Measurements from ENCODE around the gene ZNF423. TPM values are rescaled to one million over a fixed set of nuclear protein-coding genes. Genes with fewer than 3 reads are reported as not detected.

Gene ZNF423
- total and polyA plus RNA-seq, 10 donors = 0.36 to 7.0 (median 3.7) TPM

DNA sequence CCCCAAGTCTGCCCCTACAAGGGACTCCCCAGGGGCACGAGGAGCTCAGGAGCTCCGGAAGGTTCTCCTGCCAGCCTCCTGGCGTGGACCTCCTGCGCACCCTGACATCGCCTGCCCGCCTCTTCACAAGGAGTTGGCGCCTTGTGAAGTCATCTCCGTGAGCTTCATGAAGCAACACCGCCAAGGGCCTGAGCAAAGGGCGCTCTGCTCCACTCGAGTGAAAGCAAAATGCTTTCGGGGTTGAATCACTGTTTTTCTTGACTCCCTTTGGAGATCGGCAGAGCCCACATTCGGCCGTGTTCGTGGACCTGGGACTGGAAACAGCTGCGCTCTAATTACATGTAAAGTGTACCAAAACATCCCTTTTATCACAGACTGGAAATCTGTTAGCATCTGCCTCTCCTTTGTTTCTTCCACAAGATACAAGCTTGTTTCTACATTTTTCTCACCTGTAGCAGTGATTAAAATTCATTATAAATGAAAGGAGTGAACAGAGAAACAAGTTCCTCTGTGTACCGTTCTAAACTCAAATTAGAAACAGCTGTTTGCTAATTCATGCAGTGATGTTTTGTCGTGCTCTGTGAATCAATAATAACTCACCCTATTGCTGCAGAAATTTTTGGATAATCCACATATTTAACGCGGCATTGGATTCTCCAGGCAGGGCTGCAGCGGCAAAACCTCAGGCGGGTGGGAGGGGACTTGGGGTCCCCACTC, 203.3 kb downstream of the ZNF423 start:
- TF ChIP-seq POLR2AphosphoS5 (IDR thresholded peaks at IDR 0.05) (no peak), POLR2A (IDR thresholded peaks at IDR 0.05) (no peak)
- TF ChIP-seq, protein P1, sequence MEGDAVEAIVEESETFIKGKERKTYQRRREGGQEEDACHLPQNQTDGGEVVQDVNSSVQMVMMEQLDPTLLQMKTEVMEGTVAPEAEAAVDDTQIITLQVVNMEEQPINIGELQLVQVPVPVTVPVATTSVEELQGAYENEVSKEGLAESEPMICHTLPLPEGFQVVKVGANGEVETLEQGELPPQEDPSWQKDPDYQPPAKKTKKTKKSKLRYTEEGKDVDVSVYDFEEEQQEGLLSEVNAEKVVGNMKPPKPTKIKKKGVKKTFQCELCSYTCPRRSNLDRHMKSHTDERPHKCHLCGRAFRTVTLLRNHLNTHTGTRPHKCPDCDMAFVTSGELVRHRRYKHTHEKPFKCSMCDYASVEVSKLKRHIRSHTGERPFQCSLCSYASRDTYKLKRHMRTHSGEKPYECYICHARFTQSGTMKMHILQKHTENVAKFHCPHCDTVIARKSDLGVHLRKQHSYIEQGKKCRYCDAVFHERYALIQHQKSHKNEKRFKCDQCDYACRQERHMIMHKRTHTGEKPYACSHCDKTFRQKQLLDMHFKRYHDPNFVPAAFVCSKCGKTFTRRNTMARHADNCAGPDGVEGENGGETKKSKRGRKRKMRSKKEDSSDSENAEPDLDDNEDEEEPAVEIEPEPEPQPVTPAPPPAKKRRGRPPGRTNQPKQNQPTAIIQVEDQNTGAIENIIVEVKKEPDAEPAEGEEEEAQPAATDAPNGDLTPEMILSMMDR (IDR thresholded peaks at IDR 0.05 in 8 of 11, conservative IDR thresholded peaks at IDR 0.05 in 3 of 11) = no peak
- no peak for DNase-seq
- no peak overlapping the region for H3K4me3 ChIP-seq
- intact Hi-C loops (cut with DNase I; ENCODE audit: low total_unique reads) = no loop called here
- 84 to 90% (median 87%) methylated on average over 23 of the region's 23 CpGs for WGBS, 5 donors
- no peak overlapping the region for H3K27ac ChIP-seq
- H3K27me3 ChIP-seq (replicated peaks in 1 of 7) = peaks cover 0 to 4% (median 0%) of the 10 kb centered on the region in 7 donors
- no peaks in the 10 kb centered on the region for H3K36me3 ChIP-seq
- H3K9me3 ChIP-seq = peaks cover 4 to 26% (median 17%) of the 10 kb centered on the region in 8 donors
- no peaks in the 10 kb centered on the region for H3K4me1 ChIP-seq

DNA sequence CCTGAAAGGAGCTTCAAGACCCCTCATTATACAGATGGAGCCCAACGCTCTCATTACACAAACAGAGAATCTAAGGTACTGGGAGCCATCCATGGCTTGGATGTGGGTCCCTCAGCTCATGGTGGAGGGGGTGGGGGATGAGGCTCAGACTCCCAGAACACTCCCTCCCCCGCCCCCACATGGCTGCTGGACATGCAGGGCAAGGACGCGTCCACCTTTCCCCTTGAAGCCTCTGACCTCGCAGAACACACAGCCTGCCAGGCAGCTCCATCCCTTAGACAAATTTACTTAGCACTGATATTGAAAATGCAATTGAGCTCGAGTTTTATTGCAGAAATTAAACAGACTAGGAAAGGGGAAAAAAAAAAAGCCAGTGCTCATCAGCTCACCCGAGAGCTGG, 203.9 kb downstream of the ZNF423 start:
- no peaks in the 10 kb centered on the region for H3K27me3 ChIP-seq (replicated peaks in 1 of 7)
- intact Hi-C loops (cut with DNase I; ENCODE audit: low total_unique reads) = no loop called here
- peak; percentile 18 for DNase-seq
- WGBS, 5 donors = 84 to 89% (median 87%) methylated on average over 7 of the region's 7 CpGs
- no peaks in the 10 kb centered on the region for H3K36me3 ChIP-seq
- H3K9me3 ChIP-seq = peaks cover 9 to 32% (median 23%) of the 10 kb centered on the region in 8 donors
- no peak overlapping the region for H3K27ac ChIP-seq
- H3K4me3 ChIP-seq = no peak overlapping the region
- H3K4me1 ChIP-seq = no peaks in the 10 kb centered on the region
- TF ChIP-seq POLR2A (IDR thresholded peaks at IDR 0.05) = no peak
- TF ChIP-seq, protein P1 (IDR thresholded peaks at IDR 0.05 in 8 of 11, conservative IDR thresholded peaks at IDR 0.05 in 3 of 11) = no peak
- TF ChIP-seq POLR2AphosphoS5 (IDR thresholded peaks at IDR 0.05) = no peak

DNA sequence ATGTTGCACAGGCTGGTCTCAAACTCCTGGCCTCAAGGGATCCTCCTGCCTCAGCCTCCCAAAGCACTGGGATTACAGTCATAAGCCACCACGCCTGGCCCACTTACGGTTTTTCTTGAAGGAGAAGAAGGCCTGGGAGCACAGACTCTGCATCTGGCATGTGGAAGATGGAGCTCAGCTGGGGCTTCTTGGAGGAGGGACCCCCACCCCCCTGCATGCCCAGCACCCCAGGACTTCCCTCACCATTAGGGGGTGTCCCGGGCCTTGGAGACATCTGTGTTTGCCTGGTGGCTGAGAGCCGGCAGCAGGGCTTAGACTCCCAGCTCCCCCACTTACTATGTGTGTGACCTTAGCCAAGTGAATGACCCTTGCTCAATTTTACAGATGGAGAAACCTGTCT, 204.7 kb downstream of the ZNF423 start:
- 70 to 79% (median 77%) methylated on average over 4 of the region's 4 CpGs for WGBS, 5 donors
- Histone ChIP-seq H3K36me3 (no peaks in the 10 kb centered on the region), H3K4me1 (no peaks in the 10 kb centered on the region), H3K27ac (no peak overlapping the region), H3K4me3 (no peak overlapping the region), H3K27me3 (replicated peaks in 1 of 7) (no peaks in the 10 kb centered on the region), H3K9me3 (peaks cover 9 to 40% (median 31%) of the 10 kb centered on the region in 8 donors)
- peak; percentile 30 for DNase-seq
- TF ChIP-seq, protein P1 (IDR thresholded peaks at IDR 0.05 in 8 of 11, conservative IDR thresholded peaks at IDR 0.05 in 3 of 11) = no peak
- TF ChIP-seq POLR2A (IDR thresholded peaks at IDR 0.05) = no peak
- TF ChIP-seq POLR2AphosphoS5 (IDR thresholded peaks at IDR 0.05) = no peak
- intact Hi-C loops (cut with DNase I; ENCODE audit: low total_unique reads) = no loop called here

DNA sequence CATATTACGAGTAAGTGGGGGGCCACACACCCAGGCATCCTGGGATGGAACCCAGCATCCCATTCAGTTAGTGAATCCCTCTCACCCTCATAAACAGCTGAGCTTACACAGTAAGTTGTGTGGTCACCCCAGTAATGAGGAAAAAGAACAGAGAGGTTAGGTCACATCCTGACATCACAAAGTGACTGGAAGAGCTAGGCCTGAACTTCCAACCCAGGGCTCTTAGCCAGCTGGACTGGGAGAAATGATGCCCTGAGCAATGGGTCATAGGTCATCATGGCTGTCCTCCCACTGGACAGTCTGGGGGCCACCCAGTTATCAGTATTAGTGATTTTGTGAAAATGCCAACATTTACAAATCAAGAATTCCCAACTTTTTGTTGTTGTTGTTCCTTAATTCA, 205.3 kb downstream of the ZNF423 start:
- H3K4me3 ChIP-seq = no peak overlapping the region
- intact Hi-C loops (cut with DNase I; ENCODE audit: low total_unique reads) = no loop called here
- WGBS, 5 donors = 76 to 94% (median 93%) methylated on average over 1 of the region's 1 CpG
- H3K4me1 ChIP-seq = no peaks in the 10 kb centered on the region
- no peak for DNase-seq
- peaks cover 9 to 46% (median 37%) of the 10 kb centered on the region in 8 donors for H3K9me3 ChIP-seq
- no peak for TF ChIP-seq POLR2AphosphoS5 (IDR thresholded peaks at IDR 0.05)
- TF ChIP-seq POLR2A (IDR thresholded peaks at IDR 0.05) = no peak
- TF ChIP-seq, protein P1 (IDR thresholded peaks at IDR 0.05 in 8 of 11, conservative IDR thresholded peaks at IDR 0.05 in 3 of 11) = no peak
- H3K27ac ChIP-seq = no peak overlapping the region
- H3K36me3 ChIP-seq = no peaks in the 10 kb centered on the region
- H3K27me3 ChIP-seq (replicated peaks in 1 of 7) = no peaks in the 10 kb centered on the region
